ENCODE measurements around the gene ZNF746. TPM values are rescaled to one million over a fixed set of nuclear protein-coding genes. Genes with fewer than 3 reads are reported as not detected.

ZNF746 gene
- total and polyA plus RNA-seq, 9 of the 15 experiments (the other 6 are each of a cell fraction or from before 2014, with no cell fraction given) = 1.7 to 31.6 (median 13.3) TPM

GRCh38 chr7:149547126-149547525, 49.5 kb upstream of the ZNF746 start:
- FAIRE-seq (no peak), ATAC-seq (peak; percentile 53), DNase-seq (ENCODE audit: extremely low read depth in 1 of 4, low spot score in 3 of 4) (no peak)
- intact Hi-C loops (cut with micrococcal nuclease) (loop anchor here (1.0 kb wide), 1 partner anchor 44 kb away; no protein-coding TSS in a partner anchor), in situ Hi-C loops (cut with MboI) (no loop called here)
- whole genome bisulfite sequencing (ENCODE audit: insufficient coverage, low coverage, missing lambda C conversion rate) = 69% methylated on average over 3 of the region's 3 CpGs
- no TSS peak for BruUV-seq (replicated peaks)
- no peak overlapping the region for H2AFZ ChIP-seq (ENCODE audit: low read depth, low read length)
- H3K4me3 ChIP-seq = no peak overlapping the region
- H3K9me1 ChIP-seq (ENCODE audit: control insufficient read depth, insufficient read depth, low read length) = no peaks in the 10 kb centered on the region
- H4K20me1 ChIP-seq (replicated peaks; ENCODE audit: control insufficient read depth, insufficient read depth, low read length) = no peaks in the 10 kb centered on the region
- POLR2A ChIA-PET = no interaction called here
- H3K27me3 ChIP-seq (ENCODE audit: control insufficient read depth in 2 of 2, insufficient read depth in 2 of 2, low read length in 2 of 2) = no peaks in the 10 kb centered on the region; a peak in 1 of 5 replicates
- H3K79me2 ChIP-seq (ENCODE audit: control insufficient read depth, insufficient read depth, low read length) = no peaks in the 10 kb centered on the region
- peaks cover 57% of the 10 kb centered on the region for H3K36me3 ChIP-seq (ENCODE audit: control insufficient read depth, insufficient read depth, low read length)
- no peaks in the 10 kb centered on the region for H3K4me1 ChIP-seq (replicated peaks in 1 of 2; ENCODE audit: control insufficient read depth in 2 of 2, insufficient read depth in 2 of 2, low read length in 2 of 2)
- CTCF ChIA-PET (ENCODE audit: low intra/inter-chr PET ratio) = no interaction called here
- H3K9me3 ChIP-seq (replicated peaks; ENCODE audit: control insufficient read depth, insufficient read depth, low read depth, low read length) = no peaks in the 10 kb centered on the region
- H3K27ac ChIP-seq (ENCODE audit: extremely low read depth, low read depth, low read length) = no peak overlapping the region
- H3K4me2 ChIP-seq (ENCODE audit: insufficient read depth, low read length) = no peak overlapping the region
- no peak overlapping the region for H3K9ac ChIP-seq (ENCODE audit: insufficient read depth in 1 of 2, low read depth in 2 of 2, low read length in 2 of 2)
- TF ChIP-seq ARHGAP35 (IDR thresholded peaks at IDR 0.05; ENCODE audit: partially characterized antibody) = no peak
- TF ChIP-seq TARDBP (IDR thresholded peaks at IDR 0.05) = no peak
- peak; percentile 37 for TF ChIP-seq CHD7 (IDR thresholded peaks at IDR 0.05; ENCODE audit: low read depth, low read length)
- no peak for TF ChIP-seq E2F5 (CRISPR knock-in tag; IDR thresholded peaks at IDR 0.05)
- TF ChIP-seq LCOR (CRISPR knock-in tag; IDR thresholded peaks at IDR 0.05) = no peak
- no peak for TF ChIP-seq RBBP5 (IDR thresholded peaks at IDR 0.05; ENCODE audit: borderline replicate concordance, insufficient read depth, low read length, poor library complexity, severe bottlenecking)
- TF ChIP-seq SNIP1 (IDR thresholded peaks at IDR 0.05; ENCODE audit: low read depth) = no peak
- no peak for TF ChIP-seq MYBL2 (IDR thresholded peaks at IDR 0.05; ENCODE audit: low read depth)
- TF ChIP-seq MYBL2 (CRISPR knock-in tag; IDR thresholded peaks at IDR 0.05; ENCODE audit: borderline replicate concordance) = no peak
- TF ChIP-seq SREBF1 (IDR thresholded peaks at IDR 0.05; ENCODE audit: borderline replicate concordance, low read depth, low read length) = no peak

Measured in K562 (cell line).